Measurements from ENCODE around the gene CD320. TPM values are rescaled to one million over a fixed set of nuclear protein-coding genes. Genes with fewer than 3 reads are reported as not detected.

The CD320 gene
- total RNA-seq, 1 donor from 2014 or later: 68.5 TPM

- Mint-ChIP-seq H3K9me3 (no peaks in the 10 kb centered on the region), H3K27me3 (ENCODE audit: low read depth) (peaks cover 81% of the 10 kb centered on the region)
These were observed 29.6 kb upstream of the CD320 start for GRCh38 chr19:8337728-8338127.

GRCh38 chr19:8336660-8337059 lies 28.5 kb upstream of the CD320 start:
- Mint-ChIP-seq H3K4me1 (peaks cover 8% of the 10 kb centered on the region), H3K4me3 (no peak overlapping the region), H3K36me3 (ENCODE audit: low read depth) (no peaks in the 10 kb centered on the region), H3K9me3 (no peaks in the 10 kb centered on the region), H3K27me3 (ENCODE audit: low read depth) (peaks cover 79% of the 10 kb centered on the region), H3K27ac (ENCODE audit: unreplicated experiment) (no peak overlapping the region)
- no peak for DNase-seq (ENCODE audit: low read depth, low spot score)
- TF ChIP-seq CTCF (conservative IDR thresholded peaks at IDR 0.05): no peak

More at GRCh38 chr19:8337728-8338127, 29.6 kb upstream of the CD320 start:
- Mint-ChIP-seq H3K4me1 (peaks cover 8% of the 10 kb centered on the region), H3K4me3 (peak overlapping the region; percentile 15), H3K36me3 (ENCODE audit: low read depth) (no peaks in the 10 kb centered on the region), H3K27ac (ENCODE audit: unreplicated experiment) (no peak overlapping the region)
- no peak for DNase-seq (ENCODE audit: low read depth, low spot score)
- no peak for TF ChIP-seq CTCF (conservative IDR thresholded peaks at IDR 0.05)

DNA sequence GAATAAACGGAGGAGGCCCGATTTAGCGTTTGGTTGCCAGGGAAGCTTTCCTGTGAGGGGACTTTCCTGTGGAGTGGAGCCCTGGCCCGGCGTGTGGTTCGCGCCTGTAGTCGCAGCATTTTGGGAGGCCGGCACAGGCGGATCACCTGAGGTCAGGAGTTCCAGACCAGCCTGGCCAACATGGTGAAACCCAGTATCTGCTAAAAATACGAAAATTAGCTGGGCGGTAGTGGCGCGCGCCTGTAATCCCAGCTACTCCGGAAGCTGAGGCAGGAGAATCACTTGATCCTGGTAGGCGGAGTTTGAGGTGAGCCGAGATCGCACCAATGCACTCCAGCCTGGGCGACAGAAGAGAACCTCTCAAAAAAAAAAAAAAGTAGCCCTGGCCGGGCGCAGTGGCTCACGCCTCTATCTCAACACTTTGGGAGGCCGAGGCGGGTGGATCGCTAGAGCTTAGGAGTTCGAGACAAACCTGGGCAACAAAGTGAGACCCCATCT lies 28.0 kb upstream of the CD320 start:
- Mint-ChIP-seq H3K27me3 (ENCODE audit: low read depth) (peaks cover 79% of the 10 kb centered on the region), H3K4me1 (peaks cover 8% of the 10 kb centered on the region), H3K36me3 (ENCODE audit: low read depth) (no peaks in the 10 kb centered on the region), H3K4me3 (peak overlapping the region; percentile 35), H3K27ac (ENCODE audit: unreplicated experiment) (no peak overlapping the region), H3K9me3 (no peaks in the 10 kb centered on the region)
- no peak for TF ChIP-seq CTCF (conservative IDR thresholded peaks at IDR 0.05)
- DNase-seq (ENCODE audit: low read depth, low spot score): no peak

- peaks cover 3% of the 10 kb centered on the region for H3K4me1 Mint-ChIP-seq
- peak; percentile 48 for TF ChIP-seq CTCF (conservative IDR thresholded peaks at IDR 0.05)
- no peak for DNase-seq (ENCODE audit: low read depth, low spot score)
- peaks cover 79% of the 10 kb centered on the region for H3K27me3 Mint-ChIP-seq (ENCODE audit: low read depth)
- H3K4me3 Mint-ChIP-seq: peak overlapping the region; percentile 35
- H3K27ac Mint-ChIP-seq (ENCODE audit: unreplicated experiment): no peak overlapping the region
- no peaks in the 10 kb centered on the region for H3K9me3 Mint-ChIP-seq
- H3K36me3 Mint-ChIP-seq (ENCODE audit: low read depth): no peaks in the 10 kb centered on the region
These were observed 27.3 kb upstream of the CD320 start for GRCh38 chr19:8335343-8336071.

GRCh38 chr19:8334458-8335342 lies 26.5 kb upstream of the CD320 start:
- Mint-ChIP-seq H3K36me3 (ENCODE audit: low read depth) (no peaks in the 10 kb centered on the region), H3K27ac (ENCODE audit: unreplicated experiment) (no peak overlapping the region), H3K27me3 (ENCODE audit: low read depth) (peaks cover 79% of the 10 kb centered on the region), H3K4me3 (no peak overlapping the region), H3K9me3 (no peaks in the 10 kb centered on the region), H3K4me1 (no peaks in the 10 kb centered on the region)
- no peak for TF ChIP-seq CTCF (conservative IDR thresholded peaks at IDR 0.05)
- peak; percentile 37 for DNase-seq (ENCODE audit: low read depth, low spot score)
